ENCODE results near the gene INTS7. TPM values are rescaled to one million over a fixed set of nuclear protein-coding genes. Genes with fewer than 3 reads are reported as not detected.

INTS7 gene
- total and polyA plus RNA-seq, 9 of the 15 experiments (the other 6 are each of a cell fraction or from before 2014, with no cell fraction given), result 27.3 to 68.4 (median 40.4) TPM

DNA sequence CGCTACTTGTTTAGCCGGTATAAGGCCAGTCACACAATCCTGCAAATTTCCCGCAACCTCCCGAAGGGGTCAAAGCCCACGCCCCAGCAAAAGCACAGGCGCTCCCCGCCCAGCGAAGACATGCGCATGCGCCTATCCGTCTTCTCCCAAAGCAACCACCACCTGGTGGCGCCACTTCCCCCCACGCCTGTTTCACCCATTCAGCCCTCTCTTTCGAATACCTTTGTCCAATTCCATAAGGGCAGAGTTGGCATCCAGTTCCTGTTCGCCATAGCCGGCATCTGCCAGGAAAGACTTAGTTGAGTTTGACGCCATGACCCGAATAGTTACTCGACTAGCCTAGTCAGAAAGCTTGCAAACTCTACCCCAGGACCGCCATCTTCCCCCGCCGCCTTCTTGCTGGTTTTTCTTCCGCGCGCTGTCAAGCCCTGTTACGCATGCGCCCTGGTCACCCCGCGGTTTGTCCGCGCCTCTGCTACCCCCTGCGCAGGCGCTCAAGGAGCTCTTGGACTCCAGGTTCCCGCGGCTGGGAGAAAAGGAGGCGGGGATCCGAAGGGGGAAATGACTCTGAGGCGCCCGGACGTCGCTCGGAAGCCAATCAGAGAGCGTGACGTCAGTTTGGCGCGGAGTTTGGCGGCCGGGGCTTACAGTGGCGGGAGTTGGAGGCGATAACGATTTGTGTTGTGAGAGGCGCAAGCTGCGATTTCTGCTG lies at the start of gene INTS7, which contains the start of gene DTL (continued):
- peak; percentile 72; the same call in 1 of the 2 replicates for TF ChIP-seq DPF2 (IDR thresholded peaks at IDR 0.05)
- TF ChIP-seq ETV6 (IDR thresholded peaks at IDR 0.05; ENCODE audit: borderline replicate concordance in 1 of 2, low read depth in 2 of 2, low read length in 1 of 2), result no peak
- 0 out of 2 replicates have a peak, but pooled peaks have one; percentile 54 for TF ChIP-seq ETV6 (CRISPR knock-in tag; IDR thresholded peaks at IDR 0.05; ENCODE audit: borderline replicate concordance)
- no peak for TF ChIP-seq ZNF57 (CRISPR knock-in tag; IDR thresholded peaks at IDR 0.05)
- peak; percentile 37 for TF ChIP-seq DMBX1 (CRISPR knock-in tag; IDR thresholded peaks at IDR 0.05; ENCODE audit: borderline replicate concordance)
- TF ChIP-seq ZNF280B (CRISPR knock-in tag; IDR thresholded peaks at IDR 0.05), result no peak
- TF ChIP-seq CC2D1A (IDR thresholded peaks at IDR 0.05), result peak; percentile 81
- no peak for TF ChIP-seq ZNF253 (CRISPR knock-in tag; conservative IDR thresholded peaks at IDR 0.05)
- TF ChIP-seq SMC3 (conservative IDR thresholded peaks at IDR 0.05; ENCODE audit: insufficient read depth, low read depth, low read length), result no peak; the same call in 1 of the 2 replicates
- TF ChIP-seq ZNF384 (IDR thresholded peaks at IDR 0.05; ENCODE audit: low read depth, low read length), result no peak
- 0 out of 2 replicates have a peak, but pooled peaks have one; percentile 4 for TF ChIP-seq MAFK (IDR thresholded peaks at IDR 0.05; ENCODE audit: low read length)
- no peak for TF ChIP-seq TRIM25 (IDR thresholded peaks at IDR 0.05; ENCODE audit: borderline replicate concordance)
- TF ChIP-seq SRF (CRISPR knock-in tag; IDR thresholded peaks at IDR 0.05), result peak in 1 of 2 experiments; percentile 48; a peak in 2 of 4 replicates
- TF ChIP-seq SNAPC5 (CRISPR knock-in tag; IDR thresholded peaks at IDR 0.05), result no peak
- TF ChIP-seq, protein P1, sequence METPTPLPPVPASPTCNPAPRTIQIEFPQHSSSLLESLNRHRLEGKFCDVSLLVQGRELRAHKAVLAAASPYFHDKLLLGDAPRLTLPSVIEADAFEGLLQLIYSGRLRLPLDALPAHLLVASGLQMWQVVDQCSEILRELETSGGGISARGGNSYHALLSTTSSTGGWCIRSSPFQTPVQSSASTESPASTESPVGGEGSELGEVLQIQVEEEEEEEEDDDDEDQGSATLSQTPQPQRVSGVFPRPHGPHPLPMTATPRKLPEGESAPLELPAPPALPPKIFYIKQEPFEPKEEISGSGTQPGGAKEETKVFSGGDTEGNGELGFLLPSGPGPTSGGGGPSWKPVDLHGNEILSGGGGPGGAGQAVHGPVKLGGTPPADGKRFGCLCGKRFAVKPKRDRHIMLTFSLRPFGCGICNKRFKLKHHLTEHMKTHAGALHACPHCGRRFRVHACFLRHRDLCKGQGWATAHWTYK (CRISPR knock-in tag; IDR thresholded peaks at IDR 0.05), result peak; percentile 72; the same call in 1 of the 2 replicates
- TF ChIP-seq ZNF639 (CRISPR knock-in tag; conservative IDR thresholded peaks at IDR 0.05 in 1 of 2, IDR thresholded peaks at IDR 0.05 in 1 of 2), result peak in 1 of 2 experiments; percentile 76; a peak in 1 of 4 replicates
- no peak for TF ChIP-seq GTF2A2 (tag; IDR thresholded peaks at IDR 0.05)
- TF ChIP-seq ZNF699 (CRISPR knock-in tag; IDR thresholded peaks at IDR 0.05; ENCODE audit: insufficient replicate concordance), result no peak
- TF ChIP-seq, protein P2, sequence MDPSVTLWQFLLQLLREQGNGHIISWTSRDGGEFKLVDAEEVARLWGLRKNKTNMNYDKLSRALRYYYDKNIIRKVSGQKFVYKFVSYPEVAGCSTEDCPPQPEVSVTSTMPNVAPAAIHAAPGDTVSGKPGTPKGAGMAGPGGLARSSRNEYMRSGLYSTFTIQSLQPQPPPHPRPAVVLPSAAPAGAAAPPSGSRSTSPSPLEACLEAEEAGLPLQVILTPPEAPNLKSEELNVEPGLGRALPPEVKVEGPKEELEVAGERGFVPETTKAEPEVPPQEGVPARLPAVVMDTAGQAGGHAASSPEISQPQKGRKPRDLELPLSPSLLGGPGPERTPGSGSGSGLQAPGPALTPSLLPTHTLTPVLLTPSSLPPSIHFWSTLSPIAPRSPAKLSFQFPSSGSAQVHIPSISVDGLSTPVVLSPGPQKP (CRISPR knock-in tag; IDR thresholded peaks at IDR 0.05), result no peak
- peak; percentile 80 for TF ChIP-seq SOX6 (IDR thresholded peaks at IDR 0.05)

Measured in K562 (cell line).